ENCODE results near the gene BLID.

DNA sequence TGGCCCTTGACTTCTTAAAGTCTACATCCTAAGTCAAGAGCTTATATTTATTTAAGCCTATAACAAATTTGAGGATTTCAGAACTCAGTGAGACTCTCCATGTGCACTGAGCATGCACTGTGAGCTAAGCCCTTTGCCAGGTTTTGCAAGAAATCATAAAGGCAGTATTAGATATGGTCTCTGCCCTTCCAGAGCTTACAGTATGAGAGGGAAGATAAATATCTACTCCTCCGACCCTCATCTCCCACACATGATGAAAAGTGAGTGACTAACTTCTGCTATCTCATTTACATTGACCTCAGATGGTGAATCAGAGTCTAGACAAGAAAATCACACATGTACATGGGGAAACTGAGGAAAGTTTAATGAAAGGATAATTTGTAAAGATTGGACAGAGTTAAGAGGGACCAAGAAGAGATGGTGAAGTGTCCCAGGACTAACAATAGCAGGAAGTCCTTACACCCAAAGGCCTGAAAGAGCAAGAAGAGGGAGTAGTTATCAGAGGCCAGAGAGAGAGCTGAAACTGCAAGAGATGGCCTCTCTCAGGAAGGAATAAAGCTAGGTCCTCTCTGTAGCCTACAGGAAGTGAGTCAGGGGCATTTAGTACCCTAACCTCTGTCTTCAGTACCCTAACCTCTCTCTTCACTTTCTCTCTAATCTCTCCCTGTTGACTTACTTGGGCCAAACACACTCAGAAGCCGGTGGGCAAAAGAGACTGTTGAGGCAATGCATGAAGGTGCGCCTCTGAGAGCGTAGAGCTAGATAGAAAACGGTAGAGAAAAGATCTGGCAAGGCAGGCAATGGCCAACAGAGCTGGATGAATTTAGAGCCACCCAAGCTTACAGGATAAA lies 23.0 kb upstream of the BLID start:
- TF ChIP-seq, protein P1, sequence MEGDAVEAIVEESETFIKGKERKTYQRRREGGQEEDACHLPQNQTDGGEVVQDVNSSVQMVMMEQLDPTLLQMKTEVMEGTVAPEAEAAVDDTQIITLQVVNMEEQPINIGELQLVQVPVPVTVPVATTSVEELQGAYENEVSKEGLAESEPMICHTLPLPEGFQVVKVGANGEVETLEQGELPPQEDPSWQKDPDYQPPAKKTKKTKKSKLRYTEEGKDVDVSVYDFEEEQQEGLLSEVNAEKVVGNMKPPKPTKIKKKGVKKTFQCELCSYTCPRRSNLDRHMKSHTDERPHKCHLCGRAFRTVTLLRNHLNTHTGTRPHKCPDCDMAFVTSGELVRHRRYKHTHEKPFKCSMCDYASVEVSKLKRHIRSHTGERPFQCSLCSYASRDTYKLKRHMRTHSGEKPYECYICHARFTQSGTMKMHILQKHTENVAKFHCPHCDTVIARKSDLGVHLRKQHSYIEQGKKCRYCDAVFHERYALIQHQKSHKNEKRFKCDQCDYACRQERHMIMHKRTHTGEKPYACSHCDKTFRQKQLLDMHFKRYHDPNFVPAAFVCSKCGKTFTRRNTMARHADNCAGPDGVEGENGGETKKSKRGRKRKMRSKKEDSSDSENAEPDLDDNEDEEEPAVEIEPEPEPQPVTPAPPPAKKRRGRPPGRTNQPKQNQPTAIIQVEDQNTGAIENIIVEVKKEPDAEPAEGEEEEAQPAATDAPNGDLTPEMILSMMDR (IDR thresholded peaks at IDR 0.05), result no peak
- TF ChIP-seq EP300 (IDR thresholded peaks at IDR 0.05) (no peak), POLR2A (IDR thresholded peaks at IDR 0.05) (no peak), POLR2AphosphoS5 (IDR thresholded peaks at IDR 0.05) (no peak)
